Activated CD8-positive, alpha-beta memory T cell treated with anti-CD3 and anti-CD28 coated beads, Interleukin-2, amount 50 U/mL, for 48 hours (primary cell): ENCODE measurements around the gene SLC22A23.

Experiments used
- DNase-seq: peaks from one replicate; pipeline ENCODE4 v3.0.0-alpha.2; 2020

The SLC22A23 gene

GRCh38 chr6:3456898-3457709 lies at the start of gene SLC22A23:
Gene SLC22A23 (minus strand): TSS chr6:3457050. CDS start chr6:3456559, 491 bp downstream.
- DNase-seq = peak; percentile 86

- no peak for DNase-seq
Observed at GRCh38 chr6:3506200-3506599, 49.4 kb upstream of the SLC22A23 start.

GRCh38 chr6:3504938-3505805 lies 48.3 kb upstream of the SLC22A23 start:
- DNase-seq = no peak

GRCh38 chr6:3504354-3504753 lies 47.5 kb upstream of the SLC22A23 start:
- no peak for DNase-seq

GRCh38 chr6:3501826-3502500 lies 45.1 kb upstream of the SLC22A23 start:
- DNase-seq = no peak

GRCh38 chr6:3500262-3501014 lies 43.6 kb upstream of the SLC22A23 start:
- no peak for DNase-seq

GRCh38 chr6:3499603-3500002 lies 42.8 kb upstream of the SLC22A23 start:
- no peak for DNase-seq

GRCh38 chr6:3496395-3496794 lies 39.5 kb upstream of the SLC22A23 start:
- DNase-seq = no peak

- DNase-seq = no peak
Observed at GRCh38 chr6:3494391-3495100, 37.7 kb upstream of the SLC22A23 start.

GRCh38 chr6:3490625-3490980 lies 33.8 kb upstream of the SLC22A23 start:
- no peak for DNase-seq

- no peak for DNase-seq
Observed at GRCh38 chr6:3489961-3490624, 33.2 kb upstream of the SLC22A23 start.

- no peak for DNase-seq
Observed at GRCh38 chr6:3489027-3489757, 32.3 kb upstream of the SLC22A23 start.

- no peak for DNase-seq
Observed at GRCh38 chr6:3484946-3485345, 28.1 kb upstream of the SLC22A23 start.

GRCh38 chr6:3484192-3484591 lies 27.3 kb upstream of the SLC22A23 start:
- no peak for DNase-seq

GRCh38 chr6:3483675-3484074 lies 26.8 kb upstream of the SLC22A23 start:
- no peak for DNase-seq

- DNase-seq = no peak
Observed at GRCh38 chr6:3482869-3483268, 26.0 kb upstream of the SLC22A23 start.

- no peak for DNase-seq
Observed at GRCh38 chr6:3481640-3482039, 24.8 kb upstream of the SLC22A23 start.

- DNase-seq = no peak
Observed at GRCh38 chr6:3480009-3480408, 23.2 kb upstream of the SLC22A23 start.

GRCh38 chr6:3473773-3474172 lies 16.9 kb upstream of the SLC22A23 start:
- no peak for DNase-seq

- no peak for DNase-seq
Observed at GRCh38 chr6:3471711-3472110, 14.9 kb upstream of the SLC22A23 start.

GRCh38 chr6:3471286-3471685 lies 14.4 kb upstream of the SLC22A23 start:
- no peak for DNase-seq
